ENCODE data around the gene ADGRD2. TPM values are rescaled to one million over a fixed set of nuclear protein-coding genes. Genes with fewer than 3 reads are reported as not detected.

The ADGRD2 gene
- total and polyA plus RNA-seq, 2 of the 13 experiments (the other 11 are each of a cell fraction or from before 2014, with no cell fraction given): not detected

GRCh38 chr9:124511891-124512805 is 61.9 kb downstream of the ADGRD2 start (continued):
- no peak for TF ChIP-seq TBL1XR1 (IDR thresholded peaks at IDR 0.05; ENCODE audit: borderline replicate concordance, low read length, partially characterized antibody)
- peak; percentile 56; the same call in 1 of the 2 replicates for TF ChIP-seq KDM2A (CRISPR knock-in tag; IDR thresholded peaks at IDR 0.05; ENCODE audit: borderline replicate concordance, low read depth)
- TF ChIP-seq HMG20B (CRISPR knock-in tag; conservative IDR thresholded peaks at IDR 0.05): no peak
- no peak for TF ChIP-seq SMARCC2 (IDR thresholded peaks at IDR 0.05)
- peak; percentile 39; the same call in 1 of the 2 replicates for TF ChIP-seq ZNF142 (CRISPR knock-in tag; IDR thresholded peaks at IDR 0.05)
- peak; percentile 80 for TF ChIP-seq ZNF710 (CRISPR knock-in tag; IDR thresholded peaks at IDR 0.05; ENCODE audit: borderline replicate concordance)
- no peak for TF ChIP-seq ZFP37 (CRISPR knock-in tag; IDR thresholded peaks at IDR 0.05; ENCODE audit: borderline replicate concordance)
- TF ChIP-seq RAD21 (CRISPR knock-in tag; IDR thresholded peaks at IDR 0.05): peak; percentile 39; the same call in 1 of the 2 replicates
- no peak for TF ChIP-seq PREB (CRISPR knock-in tag; IDR thresholded peaks at IDR 0.05)
- no peak for TF ChIP-seq ZZZ3 (CRISPR knock-in tag; IDR thresholded peaks at IDR 0.05; ENCODE audit: borderline replicate concordance)
- TF ChIP-seq ZNF468 (CRISPR knock-in tag; IDR thresholded peaks at IDR 0.05): no peak
- TF ChIP-seq MYC (CRISPR knock-in tag; IDR thresholded peaks at IDR 0.05; ENCODE audit: borderline replicate concordance): peak; percentile 89
- TF ChIP-seq ZNF790 (CRISPR knock-in tag; IDR thresholded peaks at IDR 0.05; ENCODE audit: borderline replicate concordance): no peak
- no peak for TF ChIP-seq RORA (CRISPR knock-in tag; IDR thresholded peaks at IDR 0.05)
- TF ChIP-seq NCOA2 (CRISPR knock-in tag; IDR thresholded peaks at IDR 0.05): peak; percentile 81
- TF ChIP-seq ZNF570 (CRISPR knock-in tag; IDR thresholded peaks at IDR 0.05; ENCODE audit: borderline replicate concordance): no peak
- peak; percentile 53; the same call in 1 of the 2 replicates for TF ChIP-seq SOX5 (CRISPR knock-in tag; IDR thresholded peaks at IDR 0.05; ENCODE audit: borderline replicate concordance)
- no peak for TF ChIP-seq PBX3 (CRISPR knock-in tag; IDR thresholded peaks at IDR 0.05; ENCODE audit: borderline replicate concordance)

Data from HepG2 (cell line).